Measurements from ENCODE around the gene ATP10D.

Gene ATP10D

GRCh38 chr4:47493238-47494123, 8.4 kb downstream of the ATP10D start:
- Histone ChIP-seq H3K14ac (ENCODE audit: low read length) (no peak overlapping the region), H2BK5ac (ENCODE audit: low read length) (no peak overlapping the region), H3K4ac (ENCODE audit: low read length) (no peak overlapping the region), H4K91ac (ENCODE audit: low read depth, low read length, poor library complexity) (no peak overlapping the region), H3K9ac (ENCODE audit: low read depth, low read length, poor library complexity) (no peak overlapping the region), H3K18ac (ENCODE audit: low read length) (no peak overlapping the region), H3K27me3 (ENCODE audit: control insufficient read depth in 3 of 3, insufficient read depth in 3 of 3, low read depth in 1 of 3, low read length in 3 of 3) (no peaks in the 10 kb centered on the region), H2BK12ac (ENCODE audit: low read length) (no peak overlapping the region), H2AFZ (ENCODE audit: low read length) (no peak overlapping the region), H2BK15ac (ENCODE audit: low read length) (no peak overlapping the region), H3K4me2 (ENCODE audit: insufficient read depth, low read length, poor library complexity, severe bottlenecking) (no peak overlapping the region), H3K4me3 (ENCODE audit: low read length in 2 of 2) (no peak overlapping the region), H2AK5ac (ENCODE audit: low read depth, low read length) (no peak overlapping the region), H3K79me1 (ENCODE audit: low read depth, low read length) (no peaks in the 10 kb centered on the region), H2BK120ac (ENCODE audit: low read depth, low read length) (no peak overlapping the region), H3K23ac (ENCODE audit: low read depth, low read length, poor library complexity) (no peak overlapping the region), H3K36me3 (replicated peaks in 1 of 2; ENCODE audit: control insufficient read depth in 2 of 2, insufficient read depth in 2 of 2, low read length in 2 of 2) (no peaks in the 10 kb centered on the region), H4K8ac (ENCODE audit: low read depth, low read length) (no peak overlapping the region), H3K27ac (replicated peaks; ENCODE audit: low read length) (no peak overlapping the region), H3K4me1 (ENCODE audit: control insufficient read depth in 2 of 2, insufficient read depth in 1 of 2, low read depth in 1 of 2, low read length in 2 of 2) (no peaks in the 10 kb centered on the region), H3K9me3 (replicated peaks in 1 of 2; ENCODE audit: control insufficient read depth in 2 of 2, insufficient read depth in 1 of 2, low read depth in 1 of 2, low read length in 2 of 2) (peaks cover 1 to 6% of the 10 kb centered on the region in 2 donors)
- DNase-seq (ENCODE audit: low spot score): no peak
- no CpG with 5 or more reads among the region's 3 CpGs for WGBS, 2 donors (ENCODE audit: extremely low coverage in 2 of 2, insufficient read length in 2 of 2, insufficient replicate concordance in 1 of 2)

- H3K4me1 ChIP-seq (ENCODE audit: control insufficient read depth in 2 of 2, insufficient read depth in 1 of 2, low read depth in 1 of 2, low read length in 2 of 2): no peaks in the 10 kb centered on the region
- H2AFZ ChIP-seq (ENCODE audit: low read length): no peak overlapping the region
- no peak overlapping the region for H3K27ac ChIP-seq (replicated peaks; ENCODE audit: low read length)
Observed at GRCh38 chr4:47494124-47494430, 9.0 kb downstream of the ATP10D start.

GRCh38 chr4:47498899-47499298, 13.8 kb downstream of the ATP10D start:
- no peaks in the 10 kb centered on the region for H3K79me1 ChIP-seq (ENCODE audit: low read depth, low read length)
- no peak overlapping the region for H3K18ac ChIP-seq (ENCODE audit: low read length)
- WGBS, 2 donors (ENCODE audit: extremely low coverage in 2 of 2, insufficient read length in 2 of 2, insufficient replicate concordance in 1 of 2): no CpG with 5 or more reads among the region's 6 CpGs

More at GRCh38 chr4:47494124-47494430, 9.0 kb downstream of the ATP10D start:
- H3K14ac ChIP-seq (ENCODE audit: low read length): no peak overlapping the region
- no peaks in the 10 kb centered on the region for H3K27me3 ChIP-seq (ENCODE audit: control insufficient read depth in 3 of 3, insufficient read depth in 3 of 3, low read depth in 1 of 3, low read length in 3 of 3)
- H2BK12ac ChIP-seq (ENCODE audit: low read length): no peak overlapping the region
- no peaks in the 10 kb centered on the region for H3K79me1 ChIP-seq (ENCODE audit: low read depth, low read length)
- no peak overlapping the region for H3K23ac ChIP-seq (ENCODE audit: low read depth, low read length, poor library complexity)
- no peak overlapping the region for H3K4ac ChIP-seq (ENCODE audit: low read length)
- no peak overlapping the region for H3K9ac ChIP-seq (ENCODE audit: low read depth, low read length, poor library complexity)
- H2BK120ac ChIP-seq (ENCODE audit: low read depth, low read length): no peak overlapping the region
- H2BK5ac ChIP-seq (ENCODE audit: low read length): no peak overlapping the region
- no peak overlapping the region for H4K91ac ChIP-seq (ENCODE audit: low read depth, low read length, poor library complexity)
- H2AK5ac ChIP-seq (ENCODE audit: low read depth, low read length): no peak overlapping the region
- DNase-seq (ENCODE audit: low spot score): no peak
- no peaks in the 10 kb centered on the region for H3K36me3 ChIP-seq (replicated peaks in 1 of 2; ENCODE audit: control insufficient read depth in 2 of 2, insufficient read depth in 2 of 2, low read length in 2 of 2)
- no peak overlapping the region for H3K18ac ChIP-seq (ENCODE audit: low read length)
- H3K4me2 ChIP-seq (ENCODE audit: insufficient read depth, low read length, poor library complexity, severe bottlenecking): no peak overlapping the region
- WGBS, 2 donors (ENCODE audit: extremely low coverage in 2 of 2, insufficient read length in 2 of 2, insufficient replicate concordance in 1 of 2): no CpG with 5 or more reads among the region's 4 CpGs
- no peak overlapping the region for H4K8ac ChIP-seq (ENCODE audit: low read depth, low read length)
- no peak overlapping the region for H3K4me3 ChIP-seq (ENCODE audit: low read length in 2 of 2)
- H3K9me3 ChIP-seq (replicated peaks in 1 of 2; ENCODE audit: control insufficient read depth in 2 of 2, insufficient read depth in 1 of 2, low read depth in 1 of 2, low read length in 2 of 2): peaks cover 0 to under 1% of the 10 kb centered on the region in 2 donors
- H2BK15ac ChIP-seq (ENCODE audit: low read length): no peak overlapping the region

GRCh38 chr4:47499700-47500099, 14.6 kb downstream of the ATP10D start:
- H2BK12ac ChIP-seq (ENCODE audit: low read length): no peak overlapping the region
- no CpG with 5 or more reads among the region's 2 CpGs for WGBS, 2 donors (ENCODE audit: extremely low coverage in 2 of 2, insufficient read length in 2 of 2, insufficient replicate concordance in 1 of 2)

More at GRCh38 chr4:47498899-47499298, 13.8 kb downstream of the ATP10D start:
- H2BK12ac ChIP-seq (ENCODE audit: low read length): no peak overlapping the region
- no peaks in the 10 kb centered on the region for H3K36me3 ChIP-seq (replicated peaks in 1 of 2; ENCODE audit: control insufficient read depth in 2 of 2, insufficient read depth in 2 of 2, low read length in 2 of 2)
- no peak overlapping the region for H2AK5ac ChIP-seq (ENCODE audit: low read depth, low read length)
- no peak overlapping the region for H4K91ac ChIP-seq (ENCODE audit: low read depth, low read length, poor library complexity)
- no peak overlapping the region for H3K27ac ChIP-seq (replicated peaks; ENCODE audit: low read length)
- H3K9me3 ChIP-seq (replicated peaks in 1 of 2; ENCODE audit: control insufficient read depth in 2 of 2, insufficient read depth in 1 of 2, low read depth in 1 of 2, low read length in 2 of 2): no peaks in the 10 kb centered on the region
- no peak overlapping the region for H3K14ac ChIP-seq (ENCODE audit: low read length)
- no peak overlapping the region for H3K4me2 ChIP-seq (ENCODE audit: insufficient read depth, low read length, poor library complexity, severe bottlenecking)
- H3K4ac ChIP-seq (ENCODE audit: low read length): no peak overlapping the region
- H2BK120ac ChIP-seq (ENCODE audit: low read depth, low read length): no peak overlapping the region
- H3K9ac ChIP-seq (ENCODE audit: low read depth, low read length, poor library complexity): no peak overlapping the region
- no peak overlapping the region for H4K8ac ChIP-seq (ENCODE audit: low read depth, low read length)
- no peak overlapping the region for H3K4me3 ChIP-seq (ENCODE audit: low read length in 2 of 2)
- H3K23ac ChIP-seq (ENCODE audit: low read depth, low read length, poor library complexity): no peak overlapping the region
- no peak for DNase-seq (ENCODE audit: low spot score)
- H2AFZ ChIP-seq (ENCODE audit: low read length): no peak overlapping the region
- H3K4me1 ChIP-seq (ENCODE audit: control insufficient read depth in 2 of 2, insufficient read depth in 1 of 2, low read depth in 1 of 2, low read length in 2 of 2): no peaks in the 10 kb centered on the region
- H2BK15ac ChIP-seq (ENCODE audit: low read length): no peak overlapping the region
- no peaks in the 10 kb centered on the region for H3K27me3 ChIP-seq (ENCODE audit: control insufficient read depth in 3 of 3, insufficient read depth in 3 of 3, low read depth in 1 of 3, low read length in 3 of 3)
- no peak overlapping the region for H2BK5ac ChIP-seq (ENCODE audit: low read length)

More at GRCh38 chr4:47499700-47500099, 14.6 kb downstream of the ATP10D start:
- no peak overlapping the region for H2BK5ac ChIP-seq (ENCODE audit: low read length)
- H2AK5ac ChIP-seq (ENCODE audit: low read depth, low read length): no peak overlapping the region
- H3K4me1 ChIP-seq (ENCODE audit: control insufficient read depth in 2 of 2, insufficient read depth in 1 of 2, low read depth in 1 of 2, low read length in 2 of 2): no peaks in the 10 kb centered on the region
- H3K18ac ChIP-seq (ENCODE audit: low read length): no peak overlapping the region
- H3K27ac ChIP-seq (replicated peaks; ENCODE audit: low read length): no peak overlapping the region
- no peak overlapping the region for H3K4me3 ChIP-seq (ENCODE audit: low read length in 2 of 2)
- H3K14ac ChIP-seq (ENCODE audit: low read length): no peak overlapping the region
- H3K9ac ChIP-seq (ENCODE audit: low read depth, low read length, poor library complexity): no peak overlapping the region
- no peak overlapping the region for H2AFZ ChIP-seq (ENCODE audit: low read length)
- no peak overlapping the region for H2BK15ac ChIP-seq (ENCODE audit: low read length)
- no peak overlapping the region for H3K4me2 ChIP-seq (ENCODE audit: insufficient read depth, low read length, poor library complexity, severe bottlenecking)
- no peak overlapping the region for H3K4ac ChIP-seq (ENCODE audit: low read length)
- no peak for DNase-seq (ENCODE audit: low spot score)
- H2BK120ac ChIP-seq (ENCODE audit: low read depth, low read length): no peak overlapping the region
- no peak overlapping the region for H4K8ac ChIP-seq (ENCODE audit: low read depth, low read length)
- no peaks in the 10 kb centered on the region for H3K36me3 ChIP-seq (replicated peaks in 1 of 2; ENCODE audit: control insufficient read depth in 2 of 2, insufficient read depth in 2 of 2, low read length in 2 of 2)
- H3K23ac ChIP-seq (ENCODE audit: low read depth, low read length, poor library complexity): no peak overlapping the region
- no peaks in the 10 kb centered on the region for H3K27me3 ChIP-seq (ENCODE audit: control insufficient read depth in 3 of 3, insufficient read depth in 3 of 3, low read depth in 1 of 3, low read length in 3 of 3)
- H3K9me3 ChIP-seq (replicated peaks in 1 of 2; ENCODE audit: control insufficient read depth in 2 of 2, insufficient read depth in 1 of 2, low read depth in 1 of 2, low read length in 2 of 2): no peaks in the 10 kb centered on the region
- H3K79me1 ChIP-seq (ENCODE audit: low read depth, low read length): no peaks in the 10 kb centered on the region
- H4K91ac ChIP-seq (ENCODE audit: low read depth, low read length, poor library complexity): no peak overlapping the region

Measured in neuronal stem cell (in vitro differentiated cells).